Sigmoid colon (tissue), 7 donors: ENCODE data around the gene PLCL1. TPM values are rescaled to one million over a fixed set of nuclear protein-coding genes. Genes with fewer than 3 reads are reported as not detected.

Experiments used
- DNase-seq: peaks from one replicate; pipeline ENCODE4 v3.0.0-alpha.2; 2019
- H3K27ac ChIP-seq, 4 donors: fragments of 200-600 bp; sonication (generic); one replicate each; pipeline ENCODE4 v1.5.1; 2016 to 2019; ENCODE audit warnings: mild to moderate bottlenecking in 1 of 4
- H3K27me3 ChIP-seq, 3 donors: fragments of 200-600 bp; sonication (generic); one replicate each; pipeline ENCODE4 v1.5.1; 2019; ENCODE audit warnings: mild to moderate bottlenecking in 1 of 3
- H3K36me3 ChIP-seq, 4 donors: fragments of 200-600 bp; sonication (generic); one replicate each; pipeline ENCODE4 v1.5.1; 2016 to 2019
- H3K4me1 ChIP-seq, 4 donors: fragments of 200-600 bp; sonication (generic); one replicate each; pipeline ENCODE4 v1.5.1; 2017 to 2019
- H3K4me3 ChIP-seq, 4 donors: fragments of 200-600 bp; sonication (generic); one replicate each; pipeline ENCODE4 v1.5.1; 2017 to 2019; ENCODE audit warnings: mild to moderate bottlenecking in 2 of 4, moderate library complexity in 1 of 4
- H3K9me3 ChIP-seq, 4 donors: fragments of 200-600 bp in 3 of 4; sonication (generic) in 3 of 4; one replicate each; pipeline versions ENCODE4 v1.5.1 to v1.6.1; 2013 to 2019
- EP300 ChIP-seq, 4 donors: sonication (generic); formaldehyde crosslinking; IDR thresholded peaks; one replicate each; pipeline ENCODE4 v1.6.1; 2017; ENCODE audit warnings: antibody characterized with exemption in 4 of 4
- POLR2A ChIP-seq, 2 donors: fragments of 450-650 bp; IDR thresholded peaks; one replicate each; pipeline ENCODE4 v1.6.1; 2016; ENCODE audit warnings: antibody characterized with exemption in 2 of 2, mild to moderate bottlenecking in 2 of 2, moderate library complexity in 2 of 2
- POLR2AphosphoS5 ChIP-seq, 4 donors: sonication (generic); formaldehyde crosslinking; IDR thresholded peaks; one replicate each; pipeline ENCODE4 v1.6.1; 2017; ENCODE audit warnings: antibody characterized with exemption in 4 of 4
- WGBS, 2 donors: extraction: QIAGEN DNeasy Blood & Tissue Kit; methylation state at CpG; one replicate each; pipeline ENCODE4 v1.1.7; 2013; 5-methylcytosine and 5-hydroxymethylcytosine counted together
- intact Hi-C: fragments of 100-400 bp; cut with DNase I; formaldehyde crosslinking; loops from one replicate; pipeline ENCODE4 v1.15.1; 2023
- polyA plus RNA-seq, 3 donors: library from polyadenylated mRNA; stranded (reverse); fragments of 200-250 nt; gene quantifications; one replicate each; pipeline ENCODE4 v1.2.3, GENCODE V29; 2013
- total RNA-seq, 4 donors: library from RNA; depleted of rRNA; stranded (reverse); fragments of >200 nt; gene quantifications; one replicate each; pipeline ENCODE4 v1.1.0, GENCODE V29; 2016
- TF ChIP-seq, protein P1 (sequence below), 4 experiments: fragments of 450-650 bp in 3 of 4; fragments of 200-600 bp in 1 of 4; IDR thresholded peaks; one replicate each; pipeline ENCODE4 v1.5.1; 2016 to 2019; ENCODE audit warnings: antibody characterized with exemption in 4 of 4, mild to moderate bottlenecking in 3 of 4, moderate library complexity in 2 of 4
- donor health status: healthy with polysubstance abuse.
- donor health status: Bipolar disorder and iron deficiency.
- donor health status: healthy.

Gene PLCL1
- total and polyA plus RNA-seq, 7 donors, result 0.69 to 20.0 (median 13.6) TPM

DNA sequence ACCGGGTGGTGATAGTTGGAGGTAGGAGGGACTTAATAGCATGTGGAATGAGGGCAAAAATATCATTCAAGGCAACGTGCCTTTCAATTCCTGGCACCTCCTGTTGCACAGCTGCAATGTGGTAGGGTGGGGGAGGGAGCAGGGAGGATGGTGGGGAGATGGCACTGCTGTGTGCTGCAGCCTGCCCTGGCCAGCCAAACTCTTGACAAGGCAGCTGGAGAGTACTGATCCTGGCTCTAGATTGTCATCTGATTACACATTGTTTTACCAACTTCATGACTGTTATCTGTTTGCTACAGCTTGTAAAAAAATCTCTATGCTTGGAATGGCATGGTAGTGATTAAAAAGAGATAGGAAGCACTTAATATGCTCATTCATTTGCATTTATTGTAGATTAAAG is 47.7 kb downstream of the PLCL1 start:
- Histone ChIP-seq H3K27me3 (no peaks in the 10 kb centered on the region), H3K27ac (no peak overlapping the region), H3K36me3 (no peaks in the 10 kb centered on the region), H3K4me3 (no peak overlapping the region), H3K9me3 (no peaks in the 10 kb centered on the region), H3K4me1 (peaks cover 0 to 23% (median 9%) of the 10 kb centered on the region in 4 donors)
- TF ChIP-seq POLR2A (IDR thresholded peaks at IDR 0.05), result no peak
- TF ChIP-seq, protein P1, sequence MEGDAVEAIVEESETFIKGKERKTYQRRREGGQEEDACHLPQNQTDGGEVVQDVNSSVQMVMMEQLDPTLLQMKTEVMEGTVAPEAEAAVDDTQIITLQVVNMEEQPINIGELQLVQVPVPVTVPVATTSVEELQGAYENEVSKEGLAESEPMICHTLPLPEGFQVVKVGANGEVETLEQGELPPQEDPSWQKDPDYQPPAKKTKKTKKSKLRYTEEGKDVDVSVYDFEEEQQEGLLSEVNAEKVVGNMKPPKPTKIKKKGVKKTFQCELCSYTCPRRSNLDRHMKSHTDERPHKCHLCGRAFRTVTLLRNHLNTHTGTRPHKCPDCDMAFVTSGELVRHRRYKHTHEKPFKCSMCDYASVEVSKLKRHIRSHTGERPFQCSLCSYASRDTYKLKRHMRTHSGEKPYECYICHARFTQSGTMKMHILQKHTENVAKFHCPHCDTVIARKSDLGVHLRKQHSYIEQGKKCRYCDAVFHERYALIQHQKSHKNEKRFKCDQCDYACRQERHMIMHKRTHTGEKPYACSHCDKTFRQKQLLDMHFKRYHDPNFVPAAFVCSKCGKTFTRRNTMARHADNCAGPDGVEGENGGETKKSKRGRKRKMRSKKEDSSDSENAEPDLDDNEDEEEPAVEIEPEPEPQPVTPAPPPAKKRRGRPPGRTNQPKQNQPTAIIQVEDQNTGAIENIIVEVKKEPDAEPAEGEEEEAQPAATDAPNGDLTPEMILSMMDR (IDR thresholded peaks at IDR 0.05), result no peak
- no peak for TF ChIP-seq POLR2AphosphoS5 (IDR thresholded peaks at IDR 0.05)
- TF ChIP-seq EP300 (IDR thresholded peaks at IDR 0.05), result no peak
- 60% methylated on average over 2 of the region's 2 CpGs for WGBS, 2 donors
- intact Hi-C loops, result no loop called here
- DNase-seq, result no peak

DNA sequence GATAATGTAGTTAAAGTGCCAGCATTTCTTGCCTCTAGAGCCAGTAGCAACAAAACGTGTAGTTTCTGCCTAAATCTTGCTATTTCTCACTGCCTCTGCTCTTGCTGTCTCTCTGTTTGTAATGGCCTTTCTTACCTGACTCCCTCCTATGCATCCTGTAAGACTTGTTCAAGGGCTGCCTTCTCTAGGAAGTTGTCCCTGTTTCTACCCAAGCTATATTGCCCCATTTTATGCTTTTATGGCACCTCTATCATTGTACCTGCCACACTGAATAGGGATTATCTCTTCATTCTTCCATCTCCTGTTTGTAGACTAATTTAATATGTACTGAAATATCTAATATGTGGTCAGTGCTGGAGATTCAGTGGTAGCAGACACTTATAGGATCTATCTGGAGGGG is 49.2 kb downstream of the PLCL1 start:
- Histone ChIP-seq H3K4me1 (peaks cover 0 to 17% (median 3%) of the 10 kb centered on the region in 4 donors), H3K4me3 (no peak overlapping the region), H3K36me3 (no peaks in the 10 kb centered on the region), H3K27ac (no peak overlapping the region), H3K9me3 (no peaks in the 10 kb centered on the region), H3K27me3 (no peaks in the 10 kb centered on the region)
- 21 to 57% methylated on average over 1 of the region's 1 CpG for WGBS, 2 donors
- intact Hi-C loops, result no loop called here
- no peak for DNase-seq
- TF ChIP-seq POLR2AphosphoS5 (IDR thresholded peaks at IDR 0.05) (no peak), POLR2A (IDR thresholded peaks at IDR 0.05) (no peak), EP300 (IDR thresholded peaks at IDR 0.05) (no peak)
- TF ChIP-seq, protein P1 (IDR thresholded peaks at IDR 0.05), result no peak

DNA sequence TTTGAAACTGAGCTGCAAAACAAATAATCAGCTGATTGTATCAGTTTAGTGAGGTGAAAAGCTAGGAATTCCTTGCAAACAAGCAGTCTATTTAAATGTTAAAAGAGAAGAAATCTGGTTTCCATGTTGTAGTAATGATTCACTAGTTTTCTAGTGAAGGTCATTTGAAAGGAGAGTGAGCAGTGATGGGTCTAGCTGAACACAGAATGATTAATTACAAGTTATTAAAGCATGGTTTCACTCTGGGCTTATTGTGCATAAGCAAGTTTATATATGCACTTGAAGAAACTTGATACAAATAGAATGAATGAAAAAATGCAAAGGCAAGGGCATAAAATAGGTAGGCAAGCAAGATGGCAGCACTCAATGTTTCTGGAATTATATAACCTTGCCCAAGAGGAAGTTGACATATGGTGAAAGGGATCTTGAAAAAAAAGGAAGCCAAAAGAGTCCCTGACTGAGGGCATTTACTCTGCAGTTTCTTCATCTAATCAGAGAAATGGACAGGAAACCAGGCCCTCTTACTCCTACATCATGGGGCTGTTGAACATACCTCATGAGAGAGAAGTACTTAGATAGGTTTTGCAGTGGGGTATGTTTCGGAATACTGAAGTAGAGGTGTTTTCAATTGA is 53.2 kb downstream of the PLCL1 start:
- no peaks in the 10 kb centered on the region for H3K36me3 ChIP-seq
- no peaks in the 10 kb centered on the region for H3K27me3 ChIP-seq
- intact Hi-C loops, result no loop called here
- WGBS, 2 donors, result 95 to 100% methylated on average over 1 of the region's 1 CpG
- H3K9me3 ChIP-seq, result no peaks in the 10 kb centered on the region
- DNase-seq, result no peak
- TF ChIP-seq POLR2AphosphoS5 (IDR thresholded peaks at IDR 0.05) (no peak), EP300 (IDR thresholded peaks at IDR 0.05) (no peak), POLR2A (IDR thresholded peaks at IDR 0.05) (no peak)
- TF ChIP-seq, protein P1 (IDR thresholded peaks at IDR 0.05), result no peak
- H3K27ac ChIP-seq, result no peak overlapping the region
- H3K4me3 ChIP-seq, result no peak overlapping the region
- no peaks in the 10 kb centered on the region for H3K4me1 ChIP-seq

DNA sequence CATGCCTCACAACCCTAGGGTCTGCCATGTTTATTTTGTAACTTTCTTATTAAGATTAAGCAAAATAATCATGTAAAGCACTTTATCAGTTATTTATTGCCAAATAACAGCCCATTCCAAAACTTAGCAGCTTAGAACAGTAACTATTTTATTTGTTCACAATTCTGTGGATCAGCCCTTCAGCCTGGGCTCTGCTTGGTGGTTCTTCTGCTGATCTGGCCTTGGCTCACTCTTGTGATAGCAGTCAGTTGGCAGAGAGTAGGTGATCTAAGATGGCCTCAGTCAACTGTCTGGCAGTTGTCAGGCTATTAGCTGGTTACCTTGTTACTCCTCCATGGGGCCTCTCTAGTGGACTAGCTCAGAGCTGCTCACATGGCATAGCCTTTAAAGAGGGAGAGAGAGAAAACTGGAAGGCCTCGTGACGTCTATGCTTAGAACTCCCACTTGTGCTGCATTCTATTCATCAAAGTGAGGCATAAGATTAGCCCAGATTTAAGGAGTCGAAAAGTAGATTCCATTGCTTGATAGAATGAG is 54.3 kb downstream of the PLCL1 start:
- H3K27me3 ChIP-seq, result no peaks in the 10 kb centered on the region
- DNase-seq, result no peak
- no peak overlapping the region for H3K4me3 ChIP-seq
- WGBS, 2 donors, result 75 to 81% methylated on average over 3 of the region's 3 CpGs
- TF ChIP-seq, protein P1 (IDR thresholded peaks at IDR 0.05), result no peak
- TF ChIP-seq EP300 (IDR thresholded peaks at IDR 0.05) (no peak), POLR2AphosphoS5 (IDR thresholded peaks at IDR 0.05) (no peak), POLR2A (IDR thresholded peaks at IDR 0.05) (no peak)
- intact Hi-C loops, result no loop called here
- no peaks in the 10 kb centered on the region for H3K36me3 ChIP-seq
- H3K9me3 ChIP-seq, result no peaks in the 10 kb centered on the region
- no peaks in the 10 kb centered on the region for H3K4me1 ChIP-seq
- no peak overlapping the region for H3K27ac ChIP-seq
